Heart right ventricle (tissue), 16 donors: ENCODE data around the gene ENOX1. TPM values are rescaled to one million over a fixed set of nuclear protein-coding genes. Genes with fewer than 3 reads are reported as not detected.

Source experiments
- ATAC-seq, 8 donors: fragments of 200-7000 bp; cut with Tn5 transposase; one replicate each; pipeline ENCODE4 v1.9.1; 2020; ENCODE audit warnings: mild to moderate bottlenecking in 8 of 8, moderate library complexity in 8 of 8, moderate number of reproducible peaks in 1 of 8
- DNase-seq, 2 donors: peaks; one replicate each; pipeline ENCODE4 v3.0.0-alpha.2; 2020
- H3K27ac ChIP-seq, 10 donors: fragments of 200-600 bp; sonication (generic) in 2 of 10; one replicate each; pipeline versions ENCODE4 v1.5.0 to v1.8.0; 2020 to 2022; ENCODE audit warnings: mild to moderate bottlenecking in 3 of 10
- H3K27me3 ChIP-seq, 7 donors: fragments of 200-600 bp; one replicate each; pipeline ENCODE4 v1.8.0; 2021 to 2022; ENCODE audit warnings: mild to moderate bottlenecking in 2 of 7
- H3K36me3 ChIP-seq, 9 donors: fragments of 200-600 bp; sonication (generic) in 1 of 9; one replicate each; pipeline versions ENCODE4 v1.5.0 to v1.8.0; 2020 to 2022; ENCODE audit warnings: mild to moderate bottlenecking in 2 of 9
- H3K4me1 ChIP-seq, 9 donors: fragments of 200-600 bp; sonication (generic) in 1 of 9; one replicate each; pipeline versions ENCODE4 v1.5.0 to v1.8.0; 2020 to 2022; ENCODE audit warnings: mild to moderate bottlenecking in 4 of 9
- H3K4me3 ChIP-seq, 10 donors: fragments of 200-600 bp; sonication (generic) in 2 of 10; one replicate each; pipeline versions ENCODE4 v1.5.0 to v1.8.0; 2020 to 2022; ENCODE audit warnings: mild to moderate bottlenecking in 7 of 10, moderate library complexity in 2 of 10
- H3K9me3 ChIP-seq, 11 donors: fragments of 200-600 bp in 10 of 11; sonication (generic) in 2 of 11; one replicate each; pipeline versions ENCODE4 v1.5.0 to v1.8.0; 2013 to 2022; ENCODE audit warnings: mild to moderate bottlenecking in 2 of 11, control low read depth in 1 of 11, moderate library complexity in 1 of 11
- CTCF ChIP-seq, 9 donors: fragments of 200-600 bp; sonication (generic) in 2 of 9; IDR thresholded peaks; one replicate each; pipeline versions ENCODE4 v1.5.0 to v1.8.0; 2021 to 2022; ENCODE audit warnings: antibody characterized with exemption in 9 of 9, mild to moderate bottlenecking in 5 of 9, moderate library complexity in 1 of 9
- WGBS, 2 donors: extraction: QIAGEN DNeasy Blood & Tissue Kit; methylation state at CpG; one replicate each; pipeline ENCODE4 v1.1.7; 2013; ENCODE audit warnings: inconsistent platforms in 1 of 2; 5-methylcytosine and 5-hydroxymethylcytosine counted together
- intact Hi-C, 10 donors: fragments of 100-400 bp; cut with DNase I; formaldehyde crosslinking; loops; one replicate each; pipeline versions ENCODE4 v1.11.1 to v1.14.2; 2022
- polyA plus RNA-seq, 2 donors: library from polyadenylated mRNA; stranded (reverse); fragments of 200-250 nt; gene quantifications; one replicate each; pipeline ENCODE4 v1.2.3, GENCODE V29; 2013
- total RNA-seq, 10 donors: library from RNA; stranded (reverse); fragmentation: NEBNext Ultra II Directional in 3 of 10; extraction: Animal tissue kit (Norgen Biotek cat#: 25700) in 3 of 10; gene quantifications; one replicate each; pipeline versions ENCODE4 v1.2.1 to v1.2.4, GENCODE V29; 2021 to 2023
- donor health status: Arrhythmogenic right ventricular cardiomyopathy.
- donor health status: ischemic (EF 13 %, LVEDD 7.1; RV severe dilation, severe dysfunction).
- donor health status: healthy with polysubstance abuse.
- donor health status: DM: no; HTN: yes; CAD: no.
- donor health status: DM: no; HTN: no; CAD: no.
- donor health status: ischemic (EF 25% LVEDD 6.9; RV normal size, moderate dysfunction).
- donor health status: ischemic (EF 25% LVEDD 5.7; RV mildly dilated, moderate dysfunction).
- donor health status: healthy.
- donor health status: DM: yes; HTN: yes; CAD: no.
- donor health status: Ischemic cardiomyopathy.
- donor health status: ischemic (EF 35%, LVEDD 5.7; RV mildly dilated, moderate dysfunction).
- donor health status: nonischemic (EF 11% LVEDD 7.7; RV severe dilation, severe dysfunction).
- donor health status: DM: yes; HTN: yes; CAD: no.
- donor health status: PGD.
- donor health status: ischemic (EF 29% LVEDD 5.4; RV normal size, mild dysfunction).
- donor health status: nonischemic (EF 23%, LVEDD 6.1; RV moderate dilation, normal function).

Gene ENOX1
- total and polyA plus RNA-seq, 12 donors, result 2.0 to 10.4 (median 7.1) TPM

DNA sequence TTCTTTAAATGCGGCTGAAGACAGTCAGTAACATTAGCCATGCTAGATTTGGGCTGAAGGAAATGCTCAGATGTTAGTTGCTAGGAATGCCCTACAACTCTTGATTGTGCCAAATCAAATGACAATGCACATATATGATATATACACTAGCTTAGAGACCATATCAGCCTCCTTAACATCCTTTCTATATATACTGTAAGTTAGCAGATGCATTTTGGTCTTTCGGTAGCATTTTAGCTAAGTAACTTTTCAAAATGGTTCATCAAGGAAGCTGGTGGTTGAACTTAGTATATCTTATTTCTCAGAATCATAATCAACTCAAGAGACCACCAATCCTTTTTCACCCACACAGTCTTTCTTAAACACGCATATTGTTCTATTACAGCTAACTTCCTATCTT is 14.1 kb upstream of the ENOX1 start:
- 64 to 96% methylated on average over 3 of the region's 3 CpGs for WGBS, 2 donors
- Histone ChIP-seq H3K27ac (no peak overlapping the region), H3K27me3 (no peaks in the 10 kb centered on the region), H3K36me3 (no peaks in the 10 kb centered on the region), H3K9me3 (no peaks in the 10 kb centered on the region), H3K4me3 (no peak overlapping the region), H3K4me1 (peaks cover 0 to 7% (median 0%) of the 10 kb centered on the region in 9 donors)
- ATAC-seq (no peak), DNase-seq (no peak)
- no peak for TF ChIP-seq CTCF (IDR thresholded peaks at IDR 0.05)
- intact Hi-C loops, result loop anchor here in 9 of 10 donors (5.0 to 10.0 kb wide), 15 partner anchors 494 to 1206 kb away; no protein-coding TSS in a partner anchor

DNA sequence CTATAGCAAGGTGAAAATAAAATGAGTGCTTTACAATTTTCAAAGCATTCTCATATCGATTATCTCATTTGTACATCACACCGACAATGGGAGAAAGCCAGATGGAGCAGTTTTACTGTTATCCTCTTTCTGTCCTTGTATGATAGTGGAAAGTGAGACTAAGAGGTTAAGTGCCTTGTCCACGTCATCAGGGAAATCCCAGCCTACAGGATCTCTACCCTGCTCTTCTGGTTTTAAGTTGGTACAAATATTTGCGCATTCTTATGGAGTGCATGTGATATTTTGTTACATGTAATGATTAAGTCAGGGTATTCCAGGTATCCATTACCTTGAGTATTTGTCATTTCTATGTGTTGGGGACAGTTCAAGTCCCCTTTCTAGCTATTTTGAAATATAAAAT is 12.4 kb upstream of the ENOX1 start:
- no peak for DNase-seq
- ATAC-seq, result no peak

GRCh38 chr13:43797869-43798268 is 11.1 kb upstream of the ENOX1 start:
- Histone ChIP-seq H3K4me3 (no peak overlapping the region), H3K9me3 (no peaks in the 10 kb centered on the region), H3K4me1 (no peaks in the 10 kb centered on the region), H3K36me3 (no peaks in the 10 kb centered on the region), H3K27ac (no peak overlapping the region), H3K27me3 (no peaks in the 10 kb centered on the region)
- no peak for TF ChIP-seq CTCF (IDR thresholded peaks at IDR 0.05)
- ATAC-seq (no peak), DNase-seq (no peak)
- 69 to 71% methylated on average over 3 of the region's 3 CpGs for WGBS, 2 donors
- intact Hi-C loops, result loop anchor here in 2 of 10 donors (5.0 kb wide), 2 partner anchors 711 to 826 kb away; no protein-coding TSS in a partner anchor

More for the DNA sequence above, 12.4 kb upstream of the ENOX1 start:
- Histone ChIP-seq H3K4me1 (no peaks in the 10 kb centered on the region), H3K27ac (no peak overlapping the region), H3K27me3 (no peaks in the 10 kb centered on the region), H3K36me3 (no peaks in the 10 kb centered on the region), H3K4me3 (no peak overlapping the region), H3K9me3 (no peaks in the 10 kb centered on the region)
- WGBS, 2 donors, result 86% methylated on average over 4 of the region's 4 CpGs
- no peak for TF ChIP-seq CTCF (IDR thresholded peaks at IDR 0.05)
- intact Hi-C loops, result loop anchor here in 2 of 10 donors (5.0 kb wide), 2 partner anchors 712 to 827 kb away; no protein-coding TSS in a partner anchor

DNA sequence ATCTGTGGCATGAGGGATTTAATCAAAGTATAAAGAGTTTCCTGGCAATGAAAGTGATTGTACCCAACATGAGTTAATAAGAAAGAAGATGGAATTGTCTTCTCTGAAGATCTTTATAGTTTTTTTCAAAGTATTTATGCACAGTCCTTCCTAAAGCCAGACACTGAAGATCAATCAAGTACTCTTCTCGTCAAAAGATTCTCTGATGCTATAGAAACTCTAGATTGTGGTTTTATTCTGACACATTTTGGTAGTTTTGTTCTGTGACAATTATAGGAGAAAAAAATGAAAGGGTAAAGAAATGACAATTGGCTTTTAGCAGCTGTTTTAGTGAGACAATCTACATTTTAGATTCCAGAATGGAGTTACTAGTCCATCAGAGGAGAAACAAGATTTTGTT is 10.4 kb upstream of the ENOX1 start:
- H3K4me3 ChIP-seq, result no peak overlapping the region
- WGBS, 2 donors, result 86 to 93% methylated on average over 1 of the region's 1 CpG
- ATAC-seq (no peak), DNase-seq (no peak)
- no peaks in the 10 kb centered on the region for H3K36me3 ChIP-seq
- intact Hi-C loops, result loop anchor here in 2 of 10 donors (5.0 kb wide), 2 partner anchors 710 to 825 kb away; no protein-coding TSS in a partner anchor
- H3K9me3 ChIP-seq, result no peaks in the 10 kb centered on the region
- no peaks in the 10 kb centered on the region for H3K27me3 ChIP-seq
- H3K4me1 ChIP-seq, result no peaks in the 10 kb centered on the region
- no peak overlapping the region for H3K27ac ChIP-seq
- no peak for TF ChIP-seq CTCF (IDR thresholded peaks at IDR 0.05)
